NCI-H1105 (cell line): Measurements from ENCODE around the gene AEBP1.

ENCODE experiments used
- DNase-seq: peaks from one replicate; lab custom pipeline; 2025; lab: John Stamatoyannopoulos, UW

The AEBP1 gene

GRCh38 chr7:44085546-44085945 is 18.6 kb upstream of the AEBP1 start:
- no peak for DNase-seq

- no peak for DNase-seq
Measured at GRCh38 chr7:44086627-44087026, 17.5 kb upstream of the AEBP1 start.

- no peak for DNase-seq
Measured at GRCh38 chr7:44087911-44088838, 16.0 kb upstream of the AEBP1 start.

GRCh38 chr7:44093102-44093641 is 11.0 kb upstream of the AEBP1 start:
- DNase-seq: no peak

- DNase-seq: no peak
Measured at GRCh38 chr7:44094365-44094764, 9.8 kb upstream of the AEBP1 start.

GRCh38 chr7:44094883-44095592 is 9.1 kb upstream of the AEBP1 start:
- DNase-seq: no peak

- DNase-seq: no peak
Measured at GRCh38 chr7:44095781-44096180, 8.4 kb upstream of the AEBP1 start.

- DNase-seq: no peak
Measured at GRCh38 chr7:44096326-44096881, 7.7 kb upstream of the AEBP1 start.

GRCh38 chr7:44097064-44097932 is 6.8 kb upstream of the AEBP1 start:
- no peak for DNase-seq

- no peak for DNase-seq
Measured at GRCh38 chr7:44098092-44099068, 5.8 kb upstream of the AEBP1 start.

GRCh38 chr7:44099669-44100068 is 4.5 kb upstream of the AEBP1 start:
- DNase-seq: no peak

GRCh38 chr7:44100458-44101302 is 3.5 kb upstream of the AEBP1 start:
- no peak for DNase-seq

GRCh38 chr7:44101303-44101965 is 2.7 kb upstream of the AEBP1 start:
- no peak for DNase-seq

GRCh38 chr7:44101966-44102845 is 1.9 kb upstream of the AEBP1 start:
- DNase-seq: no peak

- no peak for DNase-seq
Measured at GRCh38 chr7:44102846-44103565, 1.1 kb upstream of the AEBP1 start.

- DNase-seq: no peak
Measured at GRCh38 chr7:44103566-44103922, 601 bp upstream of the AEBP1 start.
